ENCODE measurements around the gene STK11.

STK11 gene

GRCh38 chr19:1205114-1206099, at the start of gene STK11:
Gene STK11, plus strand, starts transcription at chr19:1205778. Its CDS starts 1,136 bp downstream, at chr19:1206914.
- DNase-seq = peak; percentile 99 to 100

GRCh38 chr19:1156305-1156801, 49.2 kb upstream of the STK11 start:
- DNase-seq = no peak

GRCh38 chr19:1156830-1157615, 48.6 kb upstream of the STK11 start:
- no peak for DNase-seq

- no peak for DNase-seq
These were observed 47.4 kb upstream of the STK11 start for GRCh38 chr19:1157931-1158884.

GRCh38 chr19:1158885-1159448, 46.6 kb upstream of the STK11 start:
- no peak for DNase-seq

GRCh38 chr19:1159864-1160595, 45.5 kb upstream of the STK11 start:
- DNase-seq = no peak

GRCh38 chr19:1161716-1162115, 43.9 kb upstream of the STK11 start:
- DNase-seq = no peak

- DNase-seq = no peak
These were observed 42.9 kb upstream of the STK11 start for GRCh38 chr19:1162404-1163282.

- DNase-seq = no peak
These were observed 42.2 kb upstream of the STK11 start for GRCh38 chr19:1163283-1163933.

- no peak for DNase-seq
These were observed 41.5 kb upstream of the STK11 start for GRCh38 chr19:1163934-1164683.

GRCh38 chr19:1164684-1165531, 40.7 kb upstream of the STK11 start:
- DNase-seq = no peak

- no peak for DNase-seq
These were observed 38.6 kb upstream of the STK11 start for GRCh38 chr19:1166872-1167573.

GRCh38 chr19:1167687-1168571, 37.6 kb upstream of the STK11 start:
- no peak for DNase-seq

- DNase-seq = no peak
These were observed 36.8 kb upstream of the STK11 start for GRCh38 chr19:1168572-1169410.

GRCh38 chr19:1169411-1169791, 36.2 kb upstream of the STK11 start:
- DNase-seq = no peak
